Spinal cord (tissue), 10 donors: ENCODE data around the gene HSD17B13. TPM values are rescaled to one million over a fixed set of nuclear protein-coding genes. Genes with fewer than 3 reads are reported as not detected.

ENCODE experiments used
- DNase-seq, 6 donors: peaks; one replicate each; pipeline versions ENCODE4 v3.0.0 to v3.0.0-alpha.2; 2013 to 2015; ENCODE audit warnings: low spot score in 6 of 6, low read depth in 4 of 6
- H3K27ac ChIP-seq: one replicate; pipeline ENCODE4 v1.5.1; 2013; ENCODE audit warnings: low read depth, low read length, control low read depth
- H3K27me3 ChIP-seq: one replicate; pipeline ENCODE4 v1.6.1; 2013; ENCODE audit warnings: low read length; ENCODE audit not compliant: control insufficient read depth, insufficient read depth
- H3K36me3 ChIP-seq: one replicate; pipeline ENCODE4 v1.6.1; 2013; ENCODE audit warnings: low read length; ENCODE audit not compliant: control insufficient read depth, insufficient read depth
- H3K4me1 ChIP-seq: one replicate; pipeline ENCODE4 v1.6.1; 2013; ENCODE audit warnings: low read length; ENCODE audit not compliant: control insufficient read depth, insufficient read depth
- H3K4me3 ChIP-seq: one replicate; pipeline ENCODE4 v1.5.1; 2013; ENCODE audit warnings: low read depth, low read length, control low read depth
- H3K9me3 ChIP-seq: one replicate; pipeline ENCODE4 v1.6.1; 2013; ENCODE audit warnings: low read length; ENCODE audit not compliant: control insufficient read depth, insufficient read depth
- WGBS: methylation state at CpG from one replicate; pipeline ENCODE4 v1.1.5; 2013; ENCODE audit warnings: missing lambda C conversion rate; ENCODE audit not compliant: insufficient coverage; 5-methylcytosine and 5-hydroxymethylcytosine counted together
- polyA plus RNA-seq, 2 donors: library from polyadenylated mRNA; unstranded; fragments of 120-200 nt; gene quantifications; one replicate each; pipeline ENCODE4 v1.2.1, GENCODE V29; 2013; ENCODE audit not compliant: insufficient read length in 2 of 2
- small RNA-seq: library from RNA; depleted of rRNA; stranded (forward); fragments of <200 nt; gene quantifications from one replicate; pipeline ENCODE3, GENCODE V24; 2014; ENCODE audit warnings: low replicate concordance
- total RNA-seq, 2 donors: library from RNA; depleted of rRNA in 1 of 2; stranded (reverse); fragments of 120-200 nt in 1 of 2; fragments of >200 nt in 1 of 2; gene quantifications; one replicate each; pipeline versions ENCODE4 v1.2.3 to v1.2.4, GENCODE V29; 2013 to 2014
- donor health status: healthy.

The HSD17B13 gene
- total and polyA plus RNA-seq, 4 donors = 0.33 to 1.5 (median 1.2) TPM

GRCh38 chr4:87257523-87257922 lies 65.2 kb downstream of the HSD17B13 start:
- Histone ChIP-seq H3K27ac (no peak overlapping the region), H3K27me3 (no peaks in the 10 kb centered on the region), H3K9me3 (no peaks in the 10 kb centered on the region), H3K36me3 (no peaks in the 10 kb centered on the region), H3K4me3 (no peak overlapping the region), H3K4me1 (peaks cover 7% of the 10 kb centered on the region)
- peak in 4 of 6 donors; percentile 38 to 91 (median 68) for DNase-seq
- no CpG with 5 or more reads among the region's 3 CpGs for WGBS

DNA sequence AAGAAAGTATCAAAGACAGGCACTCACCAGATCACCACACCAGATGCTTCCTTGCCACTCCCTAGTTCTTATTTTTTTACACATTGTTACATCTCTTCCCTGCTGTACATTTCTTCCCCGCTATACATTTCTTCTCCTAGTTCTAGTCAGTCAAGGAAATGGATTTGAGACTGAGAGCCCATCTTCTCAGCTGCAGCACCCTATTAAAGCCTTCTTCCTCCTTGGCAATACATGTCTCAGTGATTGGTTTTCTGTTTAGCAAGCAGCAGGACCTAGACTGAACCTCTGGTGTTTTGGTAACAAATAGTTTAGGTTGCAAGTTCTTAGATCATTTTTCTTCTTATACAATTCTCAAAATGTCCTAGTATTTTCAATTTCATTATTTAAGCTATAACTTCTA lies 66.9 kb downstream of the HSD17B13 start:
- no peaks in the 10 kb centered on the region for H3K9me3 ChIP-seq
- H3K4me3 ChIP-seq = no peak overlapping the region
- H3K27ac ChIP-seq = no peak overlapping the region
- WGBS = 100% methylated on average over 1 of the region's 1 CpG
- no peaks in the 10 kb centered on the region for H3K27me3 ChIP-seq
- no peak for DNase-seq
- H3K4me1 ChIP-seq = peaks cover 7% of the 10 kb centered on the region
- H3K36me3 ChIP-seq = no peaks in the 10 kb centered on the region

Small RNAs within 50 kb of the gene (small RNA-seq; reads per million reads assigned to genes)
- not detected for gene MIR5705

Other genes with a start within 250 kb of the HSD17B13 start
- 10 to 100 TPM; 13.9 to 36.8 TPM for gene KLHL8, start 102.3 kb downstream of the HSD17B13 start, total RNA-seq
- 10 to 100 TPM; 15.2 to 18.7 TPM for gene KLHL8, start 102.3 kb downstream of the HSD17B13 start, polyA plus RNA-seq
- gene HSD17B11, start 68.3 kb upstream of the HSD17B13 start, total RNA-seq = 10 to 100 TPM; 33.3 to 59.5 TPM
- 10 to 100 TPM; 22.8 to 26.0 TPM for gene HSD17B11, start 68.3 kb upstream of the HSD17B13 start, polyA plus RNA-seq
- gene NUDT9, start 99.7 kb upstream of the HSD17B13 start, total RNA-seq = 10 to 100 TPM; 21.3 to 21.7 TPM
- 10 to 100 TPM; 40.8 to 44.8 TPM for gene NUDT9, start 99.7 kb upstream of the HSD17B13 start, polyA plus RNA-seq
- 1,000 to 10,000 TPM; 1,228 to 1,361 TPM for gene SPARCL1, start 206.5 kb upstream of the HSD17B13 start, total RNA-seq
- 1,000 to 10,000 TPM; 1,627 to 2,377 TPM for gene SPARCL1, start 206.5 kb upstream of the HSD17B13 start, polyA plus RNA-seq